Testis (tissue), 2 donors: ENCODE data around the gene ST3GAL2.

Experiments
- POLR2A ChIP-seq: fragments of 450-650 bp; IDR thresholded peaks from one replicate; pipeline ENCODE4 v1.6.1; 2017; ENCODE audit warnings: antibody characterized with exemption, mild to moderate bottlenecking, moderate library complexity
- TF ChIP-seq, protein P1 (sequence below), 3 experiments: fragments of 450-650 bp in 2 of 3; fragments of 200-600 bp in 1 of 3; sonication (generic) in 1 of 3; IDR thresholded peaks; one replicate each; pipeline ENCODE4 v1.5.1; 2016 to 2019; ENCODE audit warnings: antibody characterized with exemption in 3 of 3, mild to moderate bottlenecking in 2 of 3, moderate library complexity in 1 of 3

DNA sequence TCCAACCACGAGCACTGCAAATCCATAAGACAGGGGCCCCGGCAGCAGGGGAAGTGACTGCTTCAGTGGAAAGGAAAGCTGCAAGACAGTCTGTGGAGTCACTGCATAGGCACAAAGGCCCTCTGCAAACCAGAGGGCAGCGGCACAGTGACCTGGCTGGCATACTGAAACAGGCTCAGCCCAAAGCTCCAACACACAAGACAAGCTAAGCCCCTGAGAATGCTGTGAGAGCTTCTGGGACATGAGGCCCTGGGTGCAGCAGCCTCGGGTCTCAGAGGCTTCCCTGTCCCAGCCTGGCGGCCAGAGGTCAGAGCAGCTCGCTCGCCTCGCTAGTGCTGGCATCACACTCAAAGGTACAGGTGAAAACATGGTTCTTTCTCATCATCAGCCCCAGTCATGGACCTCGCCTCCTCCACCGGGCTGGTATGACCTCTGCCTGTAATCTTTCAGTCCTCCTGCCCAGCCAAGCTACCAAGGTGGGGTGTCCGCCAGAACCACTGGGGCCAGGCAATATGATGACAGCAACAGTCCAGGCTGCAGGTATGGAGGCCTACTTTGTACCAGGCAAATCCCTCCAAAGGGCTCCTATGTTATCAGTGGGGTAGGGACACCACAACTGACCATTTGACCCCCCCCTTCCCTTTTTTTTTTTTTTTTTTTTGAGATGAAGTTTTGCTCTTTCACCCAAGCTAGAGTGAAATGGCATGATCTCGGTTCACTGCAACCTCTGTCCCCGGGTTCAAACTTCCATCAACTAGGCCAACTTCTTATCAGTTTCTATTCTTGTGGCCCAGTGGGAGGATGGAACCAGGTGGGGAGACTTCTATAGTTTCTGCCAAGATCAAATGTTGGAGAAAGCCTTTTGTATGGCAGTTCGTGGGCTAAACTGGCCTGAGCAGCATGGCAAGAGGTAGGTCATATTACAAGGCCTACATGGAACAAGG is 19.2 kb downstream of the ST3GAL2 start:
- no peak for TF ChIP-seq POLR2A
- TF ChIP-seq, protein P1, sequence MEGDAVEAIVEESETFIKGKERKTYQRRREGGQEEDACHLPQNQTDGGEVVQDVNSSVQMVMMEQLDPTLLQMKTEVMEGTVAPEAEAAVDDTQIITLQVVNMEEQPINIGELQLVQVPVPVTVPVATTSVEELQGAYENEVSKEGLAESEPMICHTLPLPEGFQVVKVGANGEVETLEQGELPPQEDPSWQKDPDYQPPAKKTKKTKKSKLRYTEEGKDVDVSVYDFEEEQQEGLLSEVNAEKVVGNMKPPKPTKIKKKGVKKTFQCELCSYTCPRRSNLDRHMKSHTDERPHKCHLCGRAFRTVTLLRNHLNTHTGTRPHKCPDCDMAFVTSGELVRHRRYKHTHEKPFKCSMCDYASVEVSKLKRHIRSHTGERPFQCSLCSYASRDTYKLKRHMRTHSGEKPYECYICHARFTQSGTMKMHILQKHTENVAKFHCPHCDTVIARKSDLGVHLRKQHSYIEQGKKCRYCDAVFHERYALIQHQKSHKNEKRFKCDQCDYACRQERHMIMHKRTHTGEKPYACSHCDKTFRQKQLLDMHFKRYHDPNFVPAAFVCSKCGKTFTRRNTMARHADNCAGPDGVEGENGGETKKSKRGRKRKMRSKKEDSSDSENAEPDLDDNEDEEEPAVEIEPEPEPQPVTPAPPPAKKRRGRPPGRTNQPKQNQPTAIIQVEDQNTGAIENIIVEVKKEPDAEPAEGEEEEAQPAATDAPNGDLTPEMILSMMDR (IDR thresholded peaks at IDR 0.05), result no peak
